22Rv1 (cell line): ENCODE measurements around the gene OR2G3.

Source experiments
- CTCF ChIP-seq: fragments of 450-650 bp; IDR thresholded peaks from 2 replicates; pipeline ENCODE4 v1.5.1; 2017; ENCODE audit warnings: mild to moderate bottlenecking
- ZFX ChIP-seq: fragments of 450-650 bp; IDR thresholded peaks from 2 replicates; pipeline ENCODE4 v1.6.1; 2017; ENCODE audit warnings: antibody characterized with exemption, borderline replicate concordance

GRCh38 chr1:247613405-247613804 is 8.0 kb downstream of the OR2G3 start:
- TF ChIP-seq CTCF: no peak
- TF ChIP-seq ZFX: no peak
